RWPE1 (cell line): ENCODE results near the gene GSDME.
A peak's percentile ranks its signal among the peaks of the same experiment; 100 is the strongest.

Source experiments
- CTCF ChIA-PET: fragments of 350-600 bp; sonication (Branson Sonifier 250); formaldehyde crosslinking; extraction: SDS; loops from one replicate; lab custom pipeline; 2021; lab: Yijun Ruan, JAX
- POLR2A ChIA-PET: fragments of 400-600 bp; formaldehyde crosslinking; extraction: SDS; loops from one replicate; lab custom pipeline; 2020; ENCODE audit warnings: antibody characterized with exemption; ENCODE audit not compliant: low non-redundant PET; lab: Yijun Ruan, JAX
- DNase-seq: peaks from one replicate; pipeline ENCODE4 v3.0.0; 2012; ENCODE audit warnings: low spot score
- H3K27ac ChIP-seq: fragments of 450-650 bp; 2 replicates; pipeline ENCODE4 v1.5.1; 2017
- CTCF ChIP-seq: fragments of 450-650 bp; conservative IDR thresholded peaks from 2 replicates; pipeline ENCODE4 v1.5.1; 2017; ENCODE audit warnings: low read depth, mild to moderate bottlenecking

Gene GSDME

GRCh38 chr7:24721481-24722001, 35.7 kb downstream of the GSDME start:
- POLR2A ChIA-PET: no interaction called here
- DNase-seq: peak; percentile 62
- CTCF ChIA-PET: interaction anchor here (0.6 to 0.7 kb wide), 3 partner anchors 49 to 93 kb away, joined by 3 read pairs; no protein-coding TSS in a partner anchor
- H3K27ac ChIP-seq: peak overlapping the region; percentile 56
- TF ChIP-seq CTCF: no peak

- no peak for DNase-seq
- POLR2A ChIA-PET: no interaction called here
- no peak for TF ChIP-seq CTCF
- CTCF ChIA-PET: no interaction called here
- no peak overlapping the region for H3K27ac ChIP-seq
Observed at GRCh38 chr7:24720283-24720682, 37.0 kb downstream of the GSDME start.

- no peak overlapping the region; the same call in 1 of the 2 replicates for H3K27ac ChIP-seq
- ChIA-PET POLR2A (no interaction called here), CTCF (no interaction called here)
- no peak for DNase-seq
- TF ChIP-seq CTCF: no peak
Observed at GRCh38 chr7:24718977-24719491, 38.2 kb downstream of the GSDME start.

- H3K27ac ChIP-seq: no peak overlapping the region; the same call in 1 of the 2 replicates
- TF ChIP-seq CTCF: no peak
- ChIA-PET POLR2A (no interaction called here), CTCF (no interaction called here)
- DNase-seq: no peak
Observed at GRCh38 chr7:24718431-24718831, 38.8 kb downstream of the GSDME start.

GRCh38 chr7:24717694-24718320, 39.5 kb downstream of the GSDME start:
- no peak overlapping the region for H3K27ac ChIP-seq
- POLR2A ChIA-PET: no interaction called here
- no peak for DNase-seq
- no peak for TF ChIP-seq CTCF
- CTCF ChIA-PET: no interaction called here

GRCh38 chr7:24717247-24717622, 40.0 kb downstream of the GSDME start:
- no peak overlapping the region for H3K27ac ChIP-seq
- DNase-seq: no peak
- ChIA-PET POLR2A (no interaction called here), CTCF (no interaction called here)
- TF ChIP-seq CTCF: no peak
